HG03432 (cell line): ENCODE results near the gene LATS2.

Experiments used
- ATAC-seq: cut with Tn5 transposase; IDR thresholded peaks from one replicate; pipeline ENCODE4 v1.9.1; 2021; ENCODE audit warnings: mild to moderate bottlenecking, moderate library complexity; ENCODE audit not compliant: unreplicated experiment

LATS2 gene

GRCh38 chr13:20995245-20995838, 66.0 kb downstream of the LATS2 start:
- ATAC-seq = no peak

- ATAC-seq = no peak
Measured at GRCh38 chr13:20994441-20994821, 67.0 kb downstream of the LATS2 start.

GRCh38 chr13:20993661-20994440, 67.5 kb downstream of the LATS2 start:
- ATAC-seq = no peak

GRCh38 chr13:20993211-20993610, 68.2 kb downstream of the LATS2 start:
- ATAC-seq = no peak

GRCh38 chr13:20991741-20992520, 69.5 kb downstream of the LATS2 start:
- ATAC-seq = no peak

- ATAC-seq = no peak
Measured at GRCh38 chr13:20990910-20991525, 70.4 kb downstream of the LATS2 start.

GRCh38 chr13:20989656-20990321, 71.6 kb downstream of the LATS2 start:
- ATAC-seq = no peak

GRCh38 chr13:20988909-20989655, 72.3 kb downstream of the LATS2 start:
- no peak for ATAC-seq

GRCh38 chr13:20988033-20988908, 73.1 kb downstream of the LATS2 start:
- no peak for ATAC-seq

- ATAC-seq = no peak
Measured at GRCh38 chr13:20987599-20987998, 73.8 kb downstream of the LATS2 start.

- ATAC-seq = no peak
Measured at GRCh38 chr13:20984879-20985278, 76.5 kb downstream of the LATS2 start.

- no peak for ATAC-seq
Measured at GRCh38 chr13:20983386-20983785, 78.0 kb downstream of the LATS2 start.

- ATAC-seq = no peak
Measured at GRCh38 chr13:20981370-20982095, 79.9 kb downstream of the LATS2 start.

- no peak for ATAC-seq
Measured at GRCh38 chr13:20980899-20981298, 80.5 kb downstream of the LATS2 start.

GRCh38 chr13:20980430-20980829, 81.0 kb downstream of the LATS2 start:
- no peak for ATAC-seq

- no peak for ATAC-seq
Measured at GRCh38 chr13:20977394-20977793, 84.0 kb downstream of the LATS2 start.

GRCh38 chr13:20974981-20975585, 86.3 kb downstream of the LATS2 start:
- no peak for ATAC-seq

GRCh38 chr13:20973886-20974425, 87.4 kb downstream of the LATS2 start:
- no peak for ATAC-seq
